ENCODE measurements around the gene RXRG.

The RXRG gene

GRCh38 chr1:165407398-165407797 is 37.5 kb downstream of the RXRG start:
- no peak for DNase-seq

- no peak for DNase-seq
Measured at GRCh38 chr1:165403835-165404482, 41.0 kb downstream of the RXRG start.

- DNase-seq: no peak
Measured at GRCh38 chr1:165402517-165403111, 42.3 kb downstream of the RXRG start.

- DNase-seq: no peak
Measured at GRCh38 chr1:165397944-165398343, 47.0 kb downstream of the RXRG start.

- DNase-seq: no peak
Measured at GRCh38 chr1:165395901-165396300, 49.0 kb downstream of the RXRG start.

GRCh38 chr1:165395478-165395877 is 49.4 kb downstream of the RXRG start:
- no peak for DNase-seq

- peak; percentile 80 for DNase-seq
Measured at GRCh38 chr1:165392634-165393571, 52.0 kb downstream of the RXRG start.

- DNase-seq: no peak
Measured at GRCh38 chr1:165389609-165390008, 55.3 kb downstream of the RXRG start.

GRCh38 chr1:165387961-165388360 is 57.0 kb downstream of the RXRG start:
- DNase-seq: no peak

GRCh38 chr1:165387505-165387904 is 57.4 kb downstream of the RXRG start:
- DNase-seq: no peak

- DNase-seq: no peak
Measured at GRCh38 chr1:165383599-165384405, 61.1 kb downstream of the RXRG start.

GRCh38 chr1:165383067-165383466 is 61.9 kb downstream of the RXRG start:
- no peak for DNase-seq

GRCh38 chr1:165381745-165382505 is 63.0 kb downstream of the RXRG start:
- no peak for DNase-seq

- DNase-seq: no peak
Measured at GRCh38 chr1:165376811-165377311, 68.1 kb downstream of the RXRG start.

GRCh38 chr1:165376041-165376810 is 68.7 kb downstream of the RXRG start:
- DNase-seq: peak; percentile 74

GRCh38 chr1:165375623-165376022 is 69.3 kb downstream of the RXRG start:
- no peak for DNase-seq

- DNase-seq: no peak
Measured at GRCh38 chr1:165371588-165372225, 73.2 kb downstream of the RXRG start.

- DNase-seq: peak; percentile 43
Measured at GRCh38 chr1:165369255-165369848, 75.6 kb downstream of the RXRG start.

- DNase-seq: peak; percentile 38
Measured at GRCh38 chr1:165367375-165367993, 77.4 kb downstream of the RXRG start.

- DNase-seq: no peak
Measured at GRCh38 chr1:165365341-165365740, 79.6 kb downstream of the RXRG start.
